GM12873 (cell line): Measurements from ENCODE around the gene IKZF3.

Experiments used
- TF ChIP-seq, protein P1 (sequence below): IDR thresholded peaks from 2 replicates; pipeline ENCODE4 v1.5.1; 2012; ENCODE audit warnings: low read depth, mild to moderate bottlenecking, moderate library complexity, low read length, control low read depth; ENCODE audit not compliant: insufficient read depth; ENCODE audit errors: missing control alignments

The IKZF3 gene

DNA sequence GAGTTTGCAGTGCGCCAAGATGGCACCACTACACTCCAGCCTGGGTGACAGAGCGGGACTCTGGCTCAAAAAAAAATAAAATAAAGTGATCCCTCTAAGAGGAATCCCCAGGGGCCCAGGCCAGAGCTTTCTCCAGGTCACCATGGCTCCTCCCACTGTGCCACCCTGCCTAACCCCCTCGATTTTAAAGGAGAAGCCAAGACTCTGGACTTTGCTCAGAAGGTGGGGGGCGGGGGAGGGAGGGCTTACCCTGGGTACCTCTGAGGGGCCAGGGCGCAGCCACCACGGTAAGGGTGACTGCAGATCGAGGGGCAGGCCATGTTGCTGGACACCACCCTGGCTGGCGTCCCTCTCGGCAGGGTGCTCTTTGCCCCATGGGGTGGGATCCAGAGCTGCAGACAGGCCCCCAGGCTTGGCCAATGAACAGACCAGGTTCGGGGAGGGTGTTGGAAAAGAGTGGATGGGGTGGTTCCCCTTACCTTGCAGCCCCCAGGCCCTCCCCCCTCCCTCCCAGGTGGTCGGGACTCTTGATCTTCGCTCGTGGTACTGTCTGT is 126.8 kb downstream of the IKZF3 start:
- TF ChIP-seq, protein P1, sequence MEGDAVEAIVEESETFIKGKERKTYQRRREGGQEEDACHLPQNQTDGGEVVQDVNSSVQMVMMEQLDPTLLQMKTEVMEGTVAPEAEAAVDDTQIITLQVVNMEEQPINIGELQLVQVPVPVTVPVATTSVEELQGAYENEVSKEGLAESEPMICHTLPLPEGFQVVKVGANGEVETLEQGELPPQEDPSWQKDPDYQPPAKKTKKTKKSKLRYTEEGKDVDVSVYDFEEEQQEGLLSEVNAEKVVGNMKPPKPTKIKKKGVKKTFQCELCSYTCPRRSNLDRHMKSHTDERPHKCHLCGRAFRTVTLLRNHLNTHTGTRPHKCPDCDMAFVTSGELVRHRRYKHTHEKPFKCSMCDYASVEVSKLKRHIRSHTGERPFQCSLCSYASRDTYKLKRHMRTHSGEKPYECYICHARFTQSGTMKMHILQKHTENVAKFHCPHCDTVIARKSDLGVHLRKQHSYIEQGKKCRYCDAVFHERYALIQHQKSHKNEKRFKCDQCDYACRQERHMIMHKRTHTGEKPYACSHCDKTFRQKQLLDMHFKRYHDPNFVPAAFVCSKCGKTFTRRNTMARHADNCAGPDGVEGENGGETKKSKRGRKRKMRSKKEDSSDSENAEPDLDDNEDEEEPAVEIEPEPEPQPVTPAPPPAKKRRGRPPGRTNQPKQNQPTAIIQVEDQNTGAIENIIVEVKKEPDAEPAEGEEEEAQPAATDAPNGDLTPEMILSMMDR: no peak

DNA sequence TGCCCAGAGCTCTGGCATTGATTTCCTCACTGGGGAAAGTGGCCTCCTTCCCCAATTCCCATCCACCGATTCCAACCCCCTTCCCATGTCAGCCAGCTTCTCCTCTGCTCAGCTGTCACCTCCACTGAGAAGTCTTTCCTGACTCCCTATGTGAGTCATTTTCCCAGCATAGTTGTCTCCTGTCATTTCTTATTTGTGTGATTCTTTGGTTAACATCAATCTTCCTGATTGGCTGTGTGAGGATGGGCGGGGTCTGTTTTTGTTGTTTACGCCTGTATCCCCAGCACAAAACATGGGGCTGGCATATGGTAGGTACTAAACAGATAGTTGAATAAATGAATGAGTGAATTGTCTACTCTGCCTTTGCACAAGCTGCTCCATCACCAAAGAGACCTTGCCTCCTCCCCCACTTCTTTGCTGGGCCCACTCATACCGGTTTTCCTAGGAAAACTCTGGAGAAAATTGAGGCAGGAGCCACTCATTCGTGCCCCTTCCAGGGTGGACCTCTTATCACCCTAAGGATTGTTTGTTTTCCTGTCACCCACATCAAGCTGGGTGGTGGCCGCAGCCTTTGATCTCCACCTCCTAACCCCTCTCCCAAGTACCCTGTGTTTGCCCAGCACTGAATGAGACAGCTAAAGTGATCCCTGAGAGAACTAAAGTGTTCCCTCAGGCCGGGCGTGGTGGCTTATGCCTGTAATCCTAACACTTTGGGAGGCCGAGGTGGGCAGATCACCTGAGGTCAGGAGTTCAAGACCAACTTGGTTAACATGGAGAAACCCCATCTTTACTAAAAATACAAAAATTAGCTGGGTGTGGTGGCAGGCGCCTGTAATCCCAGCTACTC is 127.6 kb downstream of the IKZF3 start:
- TF ChIP-seq, protein P1: no peak

DNA sequence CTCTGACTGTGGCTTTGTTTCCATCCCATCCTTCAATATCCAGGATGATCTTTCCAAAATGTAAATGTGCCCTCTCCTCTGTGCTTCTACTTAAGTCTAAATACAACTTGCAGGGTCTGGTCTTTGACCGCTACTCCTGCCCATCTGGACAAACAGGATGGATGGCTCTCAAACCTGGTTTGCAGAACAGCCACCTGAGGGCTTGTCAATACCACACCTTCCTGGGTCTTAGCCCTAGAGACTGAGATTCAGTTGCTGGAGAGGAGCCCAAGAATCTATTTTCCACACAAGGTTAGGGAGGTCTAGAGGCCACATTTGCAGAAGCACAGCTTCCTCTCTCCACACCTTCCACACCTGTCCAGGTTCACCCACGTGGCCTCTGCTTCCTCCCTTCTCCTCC is 128.2 kb downstream of the IKZF3 start:
- TF ChIP-seq, protein P1: no peak

DNA sequence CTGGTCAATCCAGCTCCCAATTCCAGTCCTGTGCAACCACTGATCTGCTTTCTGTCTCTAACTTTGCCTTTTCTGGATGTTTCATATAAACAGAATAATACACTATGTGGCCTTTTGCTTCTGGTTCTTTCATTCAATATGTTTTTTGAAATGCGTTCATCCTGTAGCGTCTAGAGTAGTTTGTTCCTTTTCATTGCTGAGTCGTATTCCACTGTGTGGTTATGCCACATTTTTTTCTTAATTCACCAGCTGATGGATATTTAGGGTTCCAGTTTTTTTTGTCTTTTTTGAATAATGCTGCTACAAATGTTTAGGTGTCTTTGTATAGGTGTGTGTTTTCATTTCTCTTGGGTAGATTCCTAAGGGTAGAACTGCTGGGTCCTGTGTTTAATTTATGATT is 131.5 kb downstream of the IKZF3 start:
- TF ChIP-seq, protein P1: no peak

DNA sequence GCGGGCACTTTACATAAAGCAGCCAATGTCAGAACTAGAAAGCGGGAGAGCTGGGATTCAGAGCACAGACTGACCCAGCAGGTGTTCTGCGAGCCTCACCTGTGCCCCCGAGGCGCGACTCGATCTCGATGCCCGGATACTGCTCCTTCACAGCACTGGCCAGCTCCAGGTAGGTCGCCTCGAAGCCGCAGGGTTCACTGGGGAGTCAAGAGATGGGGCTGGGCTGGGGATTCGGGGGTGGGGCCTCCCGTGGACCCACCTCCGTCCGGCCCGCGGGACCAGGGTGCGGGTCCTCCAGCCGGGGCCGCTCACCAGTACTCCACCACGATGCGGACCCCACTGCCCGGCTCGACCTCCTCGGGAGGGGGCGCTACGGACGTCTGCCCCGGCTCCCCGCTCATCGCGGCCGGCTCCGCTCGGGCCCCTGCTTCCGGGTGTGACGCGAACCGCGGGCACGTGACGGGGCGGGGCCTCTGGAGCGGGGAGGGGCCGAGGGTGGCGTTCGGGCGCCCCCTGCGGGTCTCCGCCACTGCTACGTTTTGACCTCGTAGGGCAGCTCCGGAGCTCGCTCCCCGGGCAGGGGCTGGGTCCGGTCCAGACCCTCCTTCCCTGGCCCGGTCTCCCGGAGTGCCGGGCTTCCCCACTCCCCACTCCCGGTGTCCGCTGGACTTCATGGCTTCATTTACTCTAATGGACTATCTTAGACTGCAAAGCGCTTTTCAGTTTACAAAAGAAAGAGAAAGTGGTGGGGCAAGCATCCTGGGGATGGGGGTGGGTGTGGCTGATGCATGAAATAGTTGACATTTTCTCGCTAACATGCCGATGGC is 133.8 kb downstream of the IKZF3 start, which contains the start of gene MIEN1:
MIEN1 (minus strand) TSS at position 438 of the 827 bp plus-strand sequence; CDS start at position 401, 37 bp downstream.
- TF ChIP-seq, protein P1: peak; percentile 82

DNA sequence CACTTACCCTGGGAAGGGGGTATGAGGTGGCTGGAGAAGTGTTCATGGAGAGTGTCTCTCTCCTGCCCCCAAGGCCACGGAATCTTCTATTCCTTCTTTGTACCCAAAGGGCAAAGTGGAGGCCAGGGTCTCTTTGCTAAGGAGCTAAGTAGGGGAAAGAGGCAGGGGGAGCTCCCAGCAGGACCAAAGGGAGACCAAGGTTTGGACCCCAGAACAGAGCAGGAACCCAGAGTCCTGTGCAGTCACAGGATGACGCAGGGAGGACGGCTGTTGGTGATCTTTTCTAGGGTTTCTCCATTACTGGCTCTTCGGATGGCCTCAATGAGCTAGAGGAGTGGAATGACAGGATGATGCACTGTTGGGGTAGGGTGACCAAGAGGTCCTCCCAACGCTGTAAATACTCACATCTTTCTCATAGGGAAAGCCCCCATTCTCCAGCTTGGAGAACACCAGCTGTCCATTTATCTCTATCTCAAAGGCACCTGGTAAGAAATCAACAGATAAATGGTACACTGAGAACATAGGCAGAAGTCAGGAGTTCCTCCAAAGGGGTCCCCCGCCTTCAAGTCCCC is 134.7 kb downstream of the IKZF3 start:
- TF ChIP-seq, protein P1: no peak
